ENCODE results near the gene CTNNA1. TPM values are rescaled to one million over a fixed set of nuclear protein-coding genes. Genes with fewer than 3 reads are reported as not detected.

CTNNA1 gene
- total RNA-seq, 1 donor from 2014 or later, result 310 TPM

GRCh38 chr5:138792195-138792790 lies 39.1 kb downstream of the CTNNA1 start:
- intact Hi-C loops (cut with DNase I), result no loop called here
- no peaks in the 10 kb centered on the region for H3K36me3 ChIP-seq

DNA sequence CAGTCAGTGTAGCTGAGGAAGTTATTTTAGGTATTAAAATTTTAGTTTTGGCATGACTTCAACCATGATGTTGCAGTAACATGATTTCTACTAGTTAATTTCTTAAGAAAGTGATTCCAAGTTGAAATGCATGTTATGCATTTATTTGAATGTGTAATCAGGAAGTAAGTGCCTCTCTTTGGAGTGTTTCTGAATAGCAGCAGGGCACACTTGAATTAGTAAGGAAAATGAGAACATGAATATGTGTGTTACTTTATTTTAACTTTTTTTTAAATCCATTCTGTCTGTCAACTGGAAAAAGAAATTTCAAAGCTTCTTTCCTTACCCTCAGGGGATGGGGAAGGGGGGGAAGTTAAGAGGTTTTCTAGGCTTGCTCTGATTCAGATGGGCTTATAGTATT lies 40.4 kb downstream of the CTNNA1 start:
- no peak for DNase-seq (ENCODE audit: low spot score in 2 of 2)
- no peaks in the 10 kb centered on the region for H3K9me3 ChIP-seq
- no peaks in the 10 kb centered on the region for H3K27me3 ChIP-seq
- no peaks in the 10 kb centered on the region for H3K36me3 ChIP-seq
- no peak overlapping the region for H3K27ac ChIP-seq
- no peak overlapping the region for H3K4me3 ChIP-seq
- TF ChIP-seq, protein P1, sequence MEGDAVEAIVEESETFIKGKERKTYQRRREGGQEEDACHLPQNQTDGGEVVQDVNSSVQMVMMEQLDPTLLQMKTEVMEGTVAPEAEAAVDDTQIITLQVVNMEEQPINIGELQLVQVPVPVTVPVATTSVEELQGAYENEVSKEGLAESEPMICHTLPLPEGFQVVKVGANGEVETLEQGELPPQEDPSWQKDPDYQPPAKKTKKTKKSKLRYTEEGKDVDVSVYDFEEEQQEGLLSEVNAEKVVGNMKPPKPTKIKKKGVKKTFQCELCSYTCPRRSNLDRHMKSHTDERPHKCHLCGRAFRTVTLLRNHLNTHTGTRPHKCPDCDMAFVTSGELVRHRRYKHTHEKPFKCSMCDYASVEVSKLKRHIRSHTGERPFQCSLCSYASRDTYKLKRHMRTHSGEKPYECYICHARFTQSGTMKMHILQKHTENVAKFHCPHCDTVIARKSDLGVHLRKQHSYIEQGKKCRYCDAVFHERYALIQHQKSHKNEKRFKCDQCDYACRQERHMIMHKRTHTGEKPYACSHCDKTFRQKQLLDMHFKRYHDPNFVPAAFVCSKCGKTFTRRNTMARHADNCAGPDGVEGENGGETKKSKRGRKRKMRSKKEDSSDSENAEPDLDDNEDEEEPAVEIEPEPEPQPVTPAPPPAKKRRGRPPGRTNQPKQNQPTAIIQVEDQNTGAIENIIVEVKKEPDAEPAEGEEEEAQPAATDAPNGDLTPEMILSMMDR (IDR thresholded peaks at IDR 0.05), result no peak
- intact Hi-C loops (cut with DNase I), result no loop called here
- peaks cover 0 to 28% of the 10 kb centered on the region in 2 donors for H3K4me1 ChIP-seq

More at GRCh38 chr5:138792195-138792790, 39.1 kb downstream of the CTNNA1 start:
- Histone ChIP-seq H3K4me3 (no peak overlapping the region), H3K27ac (no peak overlapping the region), H3K9me3 (no peaks in the 10 kb centered on the region), H3K27me3 (no peaks in the 10 kb centered on the region), H3K4me1 (peaks cover 0 to 28% of the 10 kb centered on the region in 2 donors)
- no peak for DNase-seq (ENCODE audit: low spot score in 2 of 2)
- TF ChIP-seq, protein P1 (IDR thresholded peaks at IDR 0.05), result no peak

DNA sequence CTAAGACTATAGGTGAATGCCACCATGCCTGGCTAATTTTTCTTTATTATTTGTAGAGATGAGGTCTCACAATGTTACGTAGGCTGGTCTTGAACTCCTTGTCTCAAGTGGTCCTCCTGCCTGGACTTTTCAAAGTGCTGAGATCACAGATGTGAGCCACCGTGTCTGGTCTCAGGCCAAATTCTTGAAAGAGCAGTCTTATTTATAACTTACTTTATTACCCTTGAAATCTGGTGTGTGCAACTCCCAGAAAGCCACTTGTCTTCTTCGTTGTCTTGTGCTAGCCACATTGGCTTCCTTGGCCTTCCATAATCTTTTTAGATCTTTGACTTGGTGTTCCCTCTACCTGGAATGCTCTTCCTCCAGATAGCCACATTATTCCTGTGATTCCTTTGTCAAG lies 50.1 kb downstream of the CTNNA1 start:
- intact Hi-C loops (cut with DNase I), result no loop called here
- Histone ChIP-seq H3K27ac (no peak overlapping the region), H3K36me3 (no peaks in the 10 kb centered on the region), H3K4me3 (no peak overlapping the region), H3K4me1 (peaks cover 0 to 3% of the 10 kb centered on the region in 2 donors), H3K9me3 (no peaks in the 10 kb centered on the region), H3K27me3 (no peaks in the 10 kb centered on the region)
- no peak for DNase-seq (ENCODE audit: low spot score in 2 of 2)
- TF ChIP-seq, protein P1 (IDR thresholded peaks at IDR 0.05), result no peak

- H3K4me3 ChIP-seq, result no peak overlapping the region
Measured at GRCh38 chr5:138803935-138804334, 50.7 kb downstream of the CTNNA1 start.

GRCh38 chr5:138805096-138805495 lies 51.9 kb downstream of the CTNNA1 start:
- peaks cover 0 to 3% of the 10 kb centered on the region in 2 donors for H3K4me1 ChIP-seq
- H3K27ac ChIP-seq, result no peak overlapping the region
- no peak overlapping the region for H3K4me3 ChIP-seq
- TF ChIP-seq, protein P1 (IDR thresholded peaks at IDR 0.05), result no peak
- no peaks in the 10 kb centered on the region for H3K27me3 ChIP-seq
- no peaks in the 10 kb centered on the region for H3K9me3 ChIP-seq
- no peak for DNase-seq (ENCODE audit: low spot score in 2 of 2)
- intact Hi-C loops (cut with DNase I), result no loop called here
- H3K36me3 ChIP-seq, result peaks cover 0 to 1% of the 10 kb centered on the region in 2 donors

More at GRCh38 chr5:138803935-138804334, 50.7 kb downstream of the CTNNA1 start:
- Histone ChIP-seq H3K4me1 (peaks cover 0 to 3% of the 10 kb centered on the region in 2 donors), H3K27ac (no peak overlapping the region), H3K9me3 (no peaks in the 10 kb centered on the region), H3K27me3 (no peaks in the 10 kb centered on the region), H3K36me3 (no peaks in the 10 kb centered on the region)
- intact Hi-C loops (cut with DNase I), result no loop called here
- TF ChIP-seq, protein P1 (IDR thresholded peaks at IDR 0.05), result no peak
- no peak for DNase-seq (ENCODE audit: low spot score in 2 of 2)

All from ascending aorta (tissue), 2 donors.